NCI-H2029 (cell line): ENCODE data around the gene INPP4A.

Experiments
- DNase-seq: peaks from one replicate; lab custom pipeline; 2025; lab: John Stamatoyannopoulos, UW

INPP4A gene

GRCh38 chr2:98637401-98638147, 192.9 kb downstream of the INPP4A start:
- no peak for DNase-seq

GRCh38 chr2:98643496-98644100, 198.9 kb downstream of the INPP4A start:
- DNase-seq, result no peak
